Measurements from ENCODE around the gene E4F1.
"Not testable (repeated sequence)": the region's sequence is repeated elsewhere in the genome, so short reads cannot be mapped to it uniquely, and the experiment has no call there.

Gene E4F1

GRCh38 chr16:2243031-2243528 is 19.7 kb downstream of the E4F1 start:
- DNase-seq (ENCODE audit: low read depth in 4 of 4, low spot score in 1 of 4) = no peak

- DNase-seq (ENCODE audit: low read depth in 4 of 4, low spot score in 1 of 4) = no peak
These were observed 20.4 kb downstream of the E4F1 start for GRCh38 chr16:2243781-2244180.

GRCh38 chr16:2244301-2244700 is 20.9 kb downstream of the E4F1 start:
- DNase-seq (ENCODE audit: low read depth in 4 of 4, low spot score in 1 of 4) = no peak

GRCh38 chr16:2244926-2245795 is 21.8 kb downstream of the E4F1 start:
- DNase-seq (ENCODE audit: low read depth in 4 of 4, low spot score in 1 of 4) = no peak

- DNase-seq (ENCODE audit: low read depth in 4 of 4, low spot score in 1 of 4) = no peak
These were observed 23.0 kb downstream of the E4F1 start for GRCh38 chr16:2246301-2246885.

GRCh38 chr16:2250652-2251295 is 27.4 kb downstream of the E4F1 start:
- DNase-seq (ENCODE audit: low read depth in 4 of 4, low spot score in 1 of 4) = peak in 2 of 4 experiments; percentile 20 to 32

GRCh38 chr16:2251296-2252111 is 28.1 kb downstream of the E4F1 start, which contains the start of gene ECI1:
TSS of gene ECI1 (minus strand) at chr16:2251587. CDS start at chr16:2251566, 21 bp downstream.
- peak; percentile 45 to 87 (median 58) for DNase-seq (ENCODE audit: low read depth in 4 of 4, low spot score in 1 of 4)

- no peak for DNase-seq (ENCODE audit: low read depth in 4 of 4, low spot score in 1 of 4)
These were observed 29.4 kb downstream of the E4F1 start for GRCh38 chr16:2252806-2253148.

- DNase-seq (ENCODE audit: low read depth in 4 of 4, low spot score in 1 of 4) = no peak
These were observed 29.9 kb downstream of the E4F1 start for GRCh38 chr16:2253293-2253692.

GRCh38 chr16:2256531-2257140 is 33.2 kb downstream of the E4F1 start:
- DNase-seq (ENCODE audit: low read depth in 4 of 4, low spot score in 1 of 4) = no peak

GRCh38 chr16:2257726-2258125 is 34.3 kb downstream of the E4F1 start:
- no peak for DNase-seq (ENCODE audit: low read depth in 4 of 4, low spot score in 1 of 4)

- DNase-seq (ENCODE audit: low read depth in 4 of 4, low spot score in 1 of 4) = not testable (repeated sequence)
These were observed 35.1 kb downstream of the E4F1 start for GRCh38 chr16:2258530-2258929.

- DNase-seq (ENCODE audit: low read depth in 4 of 4, low spot score in 1 of 4) = no peak
These were observed 36.9 kb downstream of the E4F1 start for GRCh38 chr16:2260250-2260649.

GRCh38 chr16:2263026-2263425 is 39.6 kb downstream of the E4F1 start:
- not testable (repeated sequence) for DNase-seq (ENCODE audit: low read depth in 4 of 4, low spot score in 1 of 4)

- DNase-seq (ENCODE audit: low read depth in 4 of 4, low spot score in 1 of 4) = not testable (repeated sequence)
These were observed 43.5 kb downstream of the E4F1 start for GRCh38 chr16:2266887-2267286.

GRCh38 chr16:2267505-2267912 is 44.1 kb downstream of the E4F1 start:
- not testable (repeated sequence) for DNase-seq (ENCODE audit: low read depth in 4 of 4, low spot score in 1 of 4)

GRCh38 chr16:2267913-2268666 is 44.7 kb downstream of the E4F1 start, which contains the start of gene RNPS1:
TSS of gene RNPS1 (minus strand) at chr16:2268126. CDS start at chr16:2264643, 3,483 bp downstream.
- peak; percentile 92 to 96 (median 95) for DNase-seq (ENCODE audit: low read depth in 4 of 4, low spot score in 1 of 4)

- no peak for DNase-seq (ENCODE audit: low read depth in 4 of 4, low spot score in 1 of 4)
These were observed 46.7 kb downstream of the E4F1 start for GRCh38 chr16:2270070-2270462.

- no peak for DNase-seq (ENCODE audit: low read depth in 4 of 4, low spot score in 1 of 4)
These were observed 47.4 kb downstream of the E4F1 start for GRCh38 chr16:2270588-2271470.
